HEK293T (cell line): Measurements from ENCODE around the gene ARHGEF10L.

ENCODE experiments used
- CTBP1 ChIP-seq: fragments of 450-650 bp; IDR thresholded peaks from 2 replicates; pipeline ENCODE4 v1.6.1; 2016; ENCODE audit warnings: borderline replicate concordance
- FOXA1 ChIP-seq: fragments of 450-650 bp; IDR thresholded peaks from 2 replicates; pipeline ENCODE4 v1.6.1; 2016; ENCODE audit warnings: mild to moderate bottlenecking
- FOXK2 ChIP-seq: fragments of 450-650 bp; IDR thresholded peaks from 2 replicates; pipeline ENCODE4 v1.6.1; 2016; ENCODE audit warnings: mild to moderate bottlenecking
- FOXM1 ChIP-seq: fragments of 450-650 bp; IDR thresholded peaks from 2 replicates; pipeline ENCODE4 v1.6.1; 2017; ENCODE audit warnings: mild to moderate bottlenecking, borderline replicate concordance
- HDGF ChIP-seq: fragments of 450-650 bp; IDR thresholded peaks from 2 replicates; pipeline ENCODE4 v1.6.1; 2017; ENCODE audit warnings: antibody characterized with exemption, borderline replicate concordance
- TARDBP ChIP-seq: fragments of 450-650 bp; IDR thresholded peaks from 2 replicates; pipeline ENCODE4 v1.6.1; 2016

GRCh38 chr1:17614586-17614985, 75.1 kb downstream of the ARHGEF10L start:
- no peak for TF ChIP-seq FOXM1
- TF ChIP-seq FOXA1 = no peak
- no peak for TF ChIP-seq TARDBP
- TF ChIP-seq CTBP1 = no peak
- TF ChIP-seq HDGF = no peak
- no peak for TF ChIP-seq FOXK2
